NCI-H2227 (cell line): ENCODE results near the gene WIPF3.

Source experiments
- DNase-seq: peaks from one replicate; lab custom pipeline; 2025; ENCODE audit not compliant: unreplicated experiment; lab: John Stamatoyannopoulos, UW

The WIPF3 gene

GRCh38 chr7:29898301-29898700, 92.0 kb downstream of the WIPF3 start:
- no peak for DNase-seq

GRCh38 chr7:29900745-29901144, 94.4 kb downstream of the WIPF3 start:
- DNase-seq = no peak

GRCh38 chr7:29906200-29907022, 100.1 kb downstream of the WIPF3 start:
- DNase-seq = peak; percentile 8

- no peak for DNase-seq
Observed at GRCh38 chr7:29914180-29914579, 107.9 kb downstream of the WIPF3 start.

GRCh38 chr7:29915481-29916215, 109.3 kb downstream of the WIPF3 start:
- no peak for DNase-seq

GRCh38 chr7:29917641-29918040, 111.3 kb downstream of the WIPF3 start:
- no peak for DNase-seq

- no peak for DNase-seq
Observed at GRCh38 chr7:29918850-29919249, 112.5 kb downstream of the WIPF3 start.

- DNase-seq = no peak
Observed at GRCh38 chr7:29919790-29920189, 113.5 kb downstream of the WIPF3 start.

GRCh38 chr7:29920491-29920890, 114.2 kb downstream of the WIPF3 start:
- no peak for DNase-seq

GRCh38 chr7:29921404-29922010, 115.2 kb downstream of the WIPF3 start:
- peak; percentile 79 for DNase-seq

- DNase-seq = no peak
Observed at GRCh38 chr7:29922921-29923700, 116.8 kb downstream of the WIPF3 start.

GRCh38 chr7:29924006-29924405, 117.7 kb downstream of the WIPF3 start:
- DNase-seq = no peak

GRCh38 chr7:29924684-29925083, 118.4 kb downstream of the WIPF3 start:
- DNase-seq = no peak

GRCh38 chr7:29926216-29926615, 119.9 kb downstream of the WIPF3 start:
- DNase-seq = no peak

- no peak for DNase-seq
Observed at GRCh38 chr7:29926741-29927140, 120.4 kb downstream of the WIPF3 start.

- no peak for DNase-seq
Observed at GRCh38 chr7:29929018-29929807, 122.9 kb downstream of the WIPF3 start.

GRCh38 chr7:29935111-29935510, 128.8 kb downstream of the WIPF3 start:
- no peak for DNase-seq

GRCh38 chr7:29937132-29937531, 130.8 kb downstream of the WIPF3 start:
- DNase-seq = no peak

GRCh38 chr7:29940199-29940598, 133.9 kb downstream of the WIPF3 start:
- DNase-seq = no peak

- DNase-seq = no peak
Observed at GRCh38 chr7:29945259-29945809, 139.0 kb downstream of the WIPF3 start.
